Lower lobe of right lung (tissue), 2 donors: ENCODE data around the gene TMEM179B. TPM values are rescaled to one million over a fixed set of nuclear protein-coding genes. Genes with fewer than 3 reads are reported as not detected.
A peak's percentile ranks its signal among the peaks of the same experiment; 100 is the strongest.
"Not testable (repeated sequence)": the region's sequence is repeated elsewhere in the genome, so short reads cannot be mapped to it uniquely, and the experiment has no call there.

Experiments
- ATAC-seq, 2 donors: fragments of 200-7000 bp; cut with Tn5 transposase; one replicate each; pipeline ENCODE4 v1.9.1; 2020 to 2022; ENCODE audit warnings: mild to moderate bottlenecking in 2 of 2, moderate library complexity in 2 of 2
- DNase-seq: peaks from one replicate; pipeline ENCODE4 v3.0.0-alpha.2; 2020
- H3K27ac ChIP-seq: fragments of 200-600 bp; one replicate; pipeline ENCODE4 v1.8.0; 2022
- H3K27me3 ChIP-seq: fragments of 200-600 bp; one replicate; pipeline ENCODE4 v1.8.0; 2022; ENCODE audit warnings: low read depth
- H3K36me3 ChIP-seq: fragments of 200-600 bp; one replicate; pipeline ENCODE4 v1.8.0; 2022; ENCODE audit warnings: mild to moderate bottlenecking
- H3K4me1 ChIP-seq: fragments of 200-600 bp; one replicate; pipeline ENCODE4 v1.8.0; 2022
- H3K4me3 ChIP-seq: fragments of 200-600 bp; one replicate; pipeline ENCODE4 v1.8.0; 2022; ENCODE audit warnings: mild to moderate bottlenecking
- H3K9me3 ChIP-seq: fragments of 200-600 bp; one replicate; pipeline ENCODE4 v1.8.0; 2022
- intact Hi-C: fragments of 100-400 bp; cut with DNase I; formaldehyde crosslinking; loops from one replicate; pipeline ENCODE4 v1.11.0; 2022
- long read RNA-seq: library from polyadenylated mRNA; unstranded; transcript quantifications from one replicate; pipeline ENCODE4 v2.0.0, GENCODE V29; 2021
- total RNA-seq: library from RNA; stranded (reverse); fragmentation: NEBNext Ultra II Directional; extraction: Animal tissue kit (Norgen Biotek cat#: 25700); gene quantifications from one replicate; pipeline ENCODE4 v1.2.1, GENCODE V29; 2021
- TF ChIP-seq, protein P1 (sequence below): fragments of 200-600 bp; IDR thresholded peaks from one replicate; pipeline ENCODE4 v1.8.0; 2022; ENCODE audit warnings: antibody characterized with exemption, mild to moderate bottlenecking
- donor health status: DM: no; HTN: yes; CAD: no; lungs with severe emphysema.

TMEM179B gene, protein sequence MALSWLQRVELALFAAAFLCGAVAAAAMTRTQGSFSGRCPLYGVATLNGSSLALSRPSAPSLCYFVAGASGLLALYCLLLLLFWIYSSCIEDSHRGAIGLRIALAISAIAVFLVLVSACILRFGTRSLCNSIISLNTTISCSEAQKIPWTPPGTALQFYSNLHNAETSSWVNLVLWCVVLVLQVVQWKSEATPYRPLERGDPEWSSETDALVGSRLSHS
- total RNA-seq = 54.6 TPM
- long read RNA-seq, transcript TMEM179B-201 (5 exons, 1,023 nt) = major isoform, 59 of 68 reads
- long read RNA-seq, partial matches to known transcripts = 3 of 68 reads
- long read RNA-seq, other reads (novel, unspliced or antisense) = 5 of 68 reads

DNA sequence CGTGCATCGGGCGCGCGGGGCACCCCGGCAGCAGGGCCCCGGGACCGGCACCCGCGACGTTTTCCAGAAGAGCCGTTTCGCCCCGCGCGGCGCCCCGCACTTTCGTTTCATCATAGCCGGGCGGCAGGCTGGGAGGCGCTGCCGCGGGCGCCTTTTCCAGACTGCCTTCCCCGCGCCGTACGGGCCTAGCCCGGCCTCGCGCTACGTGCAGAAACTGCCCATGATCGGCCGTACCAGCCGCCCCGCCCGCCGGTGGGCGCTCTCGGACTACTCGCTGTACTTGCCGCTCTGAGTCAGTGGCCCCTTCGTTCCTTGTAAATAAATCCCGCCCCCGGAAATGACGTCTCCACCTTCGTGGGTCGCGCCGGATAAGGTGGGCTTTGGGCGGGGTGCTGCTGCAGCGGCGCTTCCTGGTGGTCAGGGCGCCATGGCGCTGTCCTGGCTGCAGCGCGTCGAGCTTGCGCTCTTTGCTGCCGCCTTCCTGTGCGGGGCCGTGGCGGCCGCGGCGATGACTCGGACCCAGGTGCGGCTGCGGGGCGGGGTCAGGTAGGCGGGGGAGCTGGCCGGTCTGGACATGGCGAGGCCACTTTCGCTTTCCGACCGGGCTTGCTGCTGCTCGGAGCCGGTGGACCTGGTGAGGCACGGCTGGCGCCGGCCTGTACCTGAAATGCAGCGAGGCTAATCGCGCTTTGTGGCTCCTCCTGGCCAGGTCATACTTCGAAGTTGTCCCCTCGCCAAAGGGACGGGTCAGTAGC lies at the start of gene TMEM179B:
Gene TMEM179B (plus strand): TSS at position 398 of the 755 bp plus-strand sequence. CDS start 30 bp downstream, at position 428.
- Histone ChIP-seq H3K9me3 (no peaks in the 10 kb centered on the region), H3K36me3 (peaks cover 48% of the 10 kb centered on the region), H3K4me3 (peak within 1 kb of the TSS; percentile 79), H3K27me3 (no peaks in the 10 kb centered on the region), H3K27ac (peak within 1 kb of the TSS; percentile 96), H3K4me1 (peaks cover 50% of the 10 kb centered on the region)
- intact Hi-C loops = no loop called here
- ATAC-seq (peak; percentile 93 to 95), DNase-seq (peak; percentile 99)
- TF ChIP-seq, protein P1, sequence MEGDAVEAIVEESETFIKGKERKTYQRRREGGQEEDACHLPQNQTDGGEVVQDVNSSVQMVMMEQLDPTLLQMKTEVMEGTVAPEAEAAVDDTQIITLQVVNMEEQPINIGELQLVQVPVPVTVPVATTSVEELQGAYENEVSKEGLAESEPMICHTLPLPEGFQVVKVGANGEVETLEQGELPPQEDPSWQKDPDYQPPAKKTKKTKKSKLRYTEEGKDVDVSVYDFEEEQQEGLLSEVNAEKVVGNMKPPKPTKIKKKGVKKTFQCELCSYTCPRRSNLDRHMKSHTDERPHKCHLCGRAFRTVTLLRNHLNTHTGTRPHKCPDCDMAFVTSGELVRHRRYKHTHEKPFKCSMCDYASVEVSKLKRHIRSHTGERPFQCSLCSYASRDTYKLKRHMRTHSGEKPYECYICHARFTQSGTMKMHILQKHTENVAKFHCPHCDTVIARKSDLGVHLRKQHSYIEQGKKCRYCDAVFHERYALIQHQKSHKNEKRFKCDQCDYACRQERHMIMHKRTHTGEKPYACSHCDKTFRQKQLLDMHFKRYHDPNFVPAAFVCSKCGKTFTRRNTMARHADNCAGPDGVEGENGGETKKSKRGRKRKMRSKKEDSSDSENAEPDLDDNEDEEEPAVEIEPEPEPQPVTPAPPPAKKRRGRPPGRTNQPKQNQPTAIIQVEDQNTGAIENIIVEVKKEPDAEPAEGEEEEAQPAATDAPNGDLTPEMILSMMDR = peak; percentile 34

DNA sequence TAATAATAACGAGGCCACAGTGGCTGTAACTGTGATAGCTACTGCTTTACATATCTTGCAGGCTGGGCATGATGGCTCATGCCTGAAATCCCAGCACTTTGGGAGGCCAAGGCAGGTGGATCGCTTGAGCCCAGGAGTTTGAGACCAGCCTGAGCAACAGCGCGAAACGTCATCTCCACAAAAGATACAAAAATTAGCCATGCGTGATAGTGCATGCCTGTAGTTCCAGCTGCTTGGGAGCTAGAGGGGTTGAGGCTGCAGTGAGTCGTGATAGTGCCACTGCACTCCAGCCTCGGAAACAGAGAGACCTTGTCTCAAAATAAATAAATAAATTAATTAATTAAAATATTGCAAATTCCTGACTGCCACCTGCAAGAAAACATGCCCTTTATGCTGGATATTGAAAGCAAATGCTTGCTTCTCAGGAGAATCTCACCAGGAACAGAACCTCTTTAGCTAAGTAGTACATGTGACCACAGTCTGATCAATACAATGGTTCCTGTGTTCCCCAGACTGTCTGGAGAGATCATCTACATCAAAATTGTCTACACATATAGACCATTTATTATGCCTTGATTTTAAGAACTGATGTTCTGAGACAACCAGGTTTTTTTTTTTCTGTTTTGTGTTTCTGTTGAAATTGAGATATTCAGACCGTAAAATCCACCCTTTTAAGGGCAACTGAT lies 39.6 kb upstream of the TMEM179B start:
- no peak for ATAC-seq
- Histone ChIP-seq H3K9me3 (no peaks in the 10 kb centered on the region), H3K27ac (no peak overlapping the region), H3K36me3 (peaks cover 27% of the 10 kb centered on the region), H3K4me3 (no peak overlapping the region), H3K27me3 (no peaks in the 10 kb centered on the region), H3K4me1 (peaks cover 12% of the 10 kb centered on the region)
- intact Hi-C loops = no loop called here
- DNase-seq = no peak
- TF ChIP-seq, protein P1 = no peak

DNA sequence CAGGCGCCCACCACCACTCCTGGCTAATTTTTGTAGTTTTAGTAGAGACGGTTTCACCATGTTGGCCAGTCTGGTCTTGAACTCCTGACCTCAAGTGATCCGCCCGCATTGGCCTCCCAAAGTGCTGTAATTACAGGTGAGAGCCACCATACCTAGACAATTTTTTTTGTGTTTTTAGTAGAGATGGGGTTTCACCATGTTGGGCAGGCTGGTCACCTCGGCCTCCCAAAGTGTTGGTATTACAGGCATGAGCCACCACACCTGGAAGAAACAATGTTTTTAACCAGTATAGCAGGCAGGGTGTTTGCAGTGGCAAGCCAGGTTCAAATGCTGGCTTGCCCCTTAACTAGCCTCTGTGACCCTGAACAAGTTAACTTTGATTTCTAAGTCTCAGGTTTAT lies 37.3 kb upstream of the TMEM179B start:
- Histone ChIP-seq H3K36me3 (peaks cover 31% of the 10 kb centered on the region), H3K4me1 (peaks cover 28% of the 10 kb centered on the region)
- DNase-seq, H3K27ac ChIP-seq, H3K4me3 ChIP-seq, H3K9me3 ChIP-seq, ATAC-seq, intact Hi-C loops, H3K27me3 ChIP-seq: not testable (repeated sequence)

DNA sequence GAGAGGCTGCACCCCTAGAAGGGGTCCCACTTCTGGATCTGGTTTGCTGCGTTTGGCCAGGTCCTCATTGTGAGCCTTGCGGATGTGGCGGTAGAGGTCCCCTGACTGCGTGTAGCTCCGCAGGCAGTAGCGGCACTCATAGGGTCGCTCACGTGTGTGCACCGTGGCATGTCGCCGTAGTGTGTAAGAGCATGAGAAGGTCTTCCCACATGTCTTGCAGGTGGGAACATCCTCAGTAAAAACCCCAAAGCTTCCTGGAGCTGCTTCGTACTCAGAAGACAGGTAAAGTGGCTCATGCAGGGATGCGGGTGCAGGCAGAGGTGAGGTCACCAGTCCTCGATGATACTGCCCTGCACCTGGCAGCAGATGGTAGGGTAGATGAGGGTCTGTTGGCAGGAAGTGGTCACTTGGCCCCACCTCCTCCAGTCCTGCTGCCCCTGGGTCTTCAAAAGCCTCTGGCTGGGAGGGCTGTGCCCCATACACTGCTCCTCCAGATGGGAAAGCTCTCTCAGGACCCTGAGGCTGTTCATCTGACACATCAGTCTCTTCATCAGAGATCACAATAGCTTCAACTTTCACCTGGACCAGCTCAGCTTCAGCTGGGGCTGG lies 34.9 kb upstream of the TMEM179B start:
- ATAC-seq (no peak), DNase-seq (no peak)
- Histone ChIP-seq H3K9me3 (no peaks in the 10 kb centered on the region), H3K36me3 (peaks cover 31% of the 10 kb centered on the region), H3K27ac (no peak overlapping the region), H3K27me3 (no peaks in the 10 kb centered on the region), H3K4me3 (no peak overlapping the region), H3K4me1 (peaks cover 28% of the 10 kb centered on the region)
- TF ChIP-seq, protein P1 = no peak
- intact Hi-C loops = no loop called here

DNA sequence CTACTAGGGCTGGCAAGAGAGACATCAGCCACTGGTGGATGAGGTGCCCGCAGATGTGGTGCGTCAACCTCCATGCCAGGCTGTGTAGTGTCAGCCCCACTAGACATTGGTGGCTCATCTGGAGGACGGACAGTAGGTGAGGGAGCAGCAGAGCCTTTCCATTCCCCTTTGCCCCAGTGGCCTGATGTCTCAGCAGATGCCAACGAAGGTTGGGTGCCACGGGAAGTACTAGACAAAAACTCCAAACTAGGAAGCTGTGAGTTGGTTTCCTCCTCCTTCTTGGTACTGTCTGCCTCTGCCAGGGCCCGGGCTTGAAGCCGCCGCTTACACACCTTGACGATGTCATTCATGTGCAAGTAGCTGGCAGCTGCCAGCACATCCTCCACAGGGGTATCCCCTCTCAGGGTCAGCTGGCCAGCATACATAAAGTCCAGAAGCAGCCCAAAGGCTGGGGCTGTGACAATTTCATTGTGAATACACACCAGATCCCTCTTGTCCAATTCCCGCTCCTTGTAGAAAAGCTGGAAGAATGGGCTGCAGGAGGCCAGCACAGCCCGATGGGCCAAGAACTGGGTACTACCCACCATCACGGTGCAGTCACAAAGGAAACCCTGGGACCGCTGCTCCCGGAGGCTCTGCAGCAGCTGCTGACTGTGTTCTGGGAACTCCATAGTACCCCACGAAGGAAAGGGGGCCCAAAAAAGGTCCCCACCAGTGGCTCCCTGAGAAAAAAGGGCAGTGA lies 34.0 kb upstream of the TMEM179B start:
- Histone ChIP-seq H3K4me3 (peak overlapping the region; percentile 63), H3K27me3 (no peaks in the 10 kb centered on the region), H3K27ac (peak overlapping the region; percentile 83), H3K9me3 (no peaks in the 10 kb centered on the region), H3K36me3 (peaks cover 24% of the 10 kb centered on the region), H3K4me1 (peaks cover 28% of the 10 kb centered on the region)
- DNase-seq (no peak), ATAC-seq (no peak)
- intact Hi-C loops = no loop called here
- TF ChIP-seq, protein P1 = no peak
